HL-60/S4 treated with retinoic acid at 250 ng/mL for 4 days and 3 days (cell line): ENCODE results near the gene JMJD6.
"Not testable (repeated sequence)": the region's sequence is repeated elsewhere in the genome, so short reads cannot be mapped to it uniquely, and the experiment has no call there.

ENCODE experiments used
- in situ Hi-C: fragments of 300-500 bp; cut with MboI; formaldehyde crosslinking; loops from 2 replicates; pipeline ENCODE4 v1.7.0; 2022; ENCODE audit warnings: low sequenced_read_pairs

The JMJD6 gene

GRCh38 chr17:76726231-76726775, at the start of gene JMJD6:
Gene JMJD6 (minus strand): TSS chr17:76726606. CDS start chr17:76726475, 131 bp downstream.
- in situ Hi-C loops = no loop called here

DNA sequence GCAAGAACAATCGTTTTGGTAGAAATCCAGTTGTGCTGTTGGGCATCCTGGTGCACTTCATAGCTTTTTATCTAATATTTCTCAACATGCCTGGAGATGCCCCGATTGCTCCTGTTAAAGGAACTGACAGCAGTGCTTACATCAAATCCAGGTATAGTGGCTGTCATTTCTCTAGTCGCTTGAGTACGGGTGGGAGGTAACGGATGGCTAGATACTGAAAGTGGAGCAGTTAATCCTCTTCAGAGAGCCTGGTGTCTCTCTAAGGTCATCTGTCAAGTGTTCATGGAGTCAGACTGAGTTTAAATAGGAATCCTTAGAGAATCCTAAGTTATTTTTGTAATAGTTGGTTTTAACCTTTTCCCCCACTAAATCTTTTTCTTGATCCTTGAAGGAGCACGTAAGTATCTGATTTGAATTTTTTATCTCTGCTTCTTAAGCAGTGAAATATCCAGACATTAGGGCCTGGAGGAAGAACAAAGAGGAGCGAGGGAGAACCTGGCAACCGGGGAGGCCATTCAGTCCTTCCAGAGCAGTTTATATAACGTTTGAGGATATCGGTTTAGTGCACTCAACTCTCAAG, 48.7 kb upstream of the JMJD6 start:
- in situ Hi-C loops = no loop called here

- in situ Hi-C loops = no loop called here
These were observed 46.6 kb upstream of the JMJD6 start for GRCh38 chr17:76772842-76773525.

- in situ Hi-C loops = no loop called here
These were observed 32.2 kb upstream of the JMJD6 start for GRCh38 chr17:76758570-76758969.

GRCh38 chr17:76757256-76757655, 30.9 kb upstream of the JMJD6 start:
- in situ Hi-C loops = no loop called here

DNA sequence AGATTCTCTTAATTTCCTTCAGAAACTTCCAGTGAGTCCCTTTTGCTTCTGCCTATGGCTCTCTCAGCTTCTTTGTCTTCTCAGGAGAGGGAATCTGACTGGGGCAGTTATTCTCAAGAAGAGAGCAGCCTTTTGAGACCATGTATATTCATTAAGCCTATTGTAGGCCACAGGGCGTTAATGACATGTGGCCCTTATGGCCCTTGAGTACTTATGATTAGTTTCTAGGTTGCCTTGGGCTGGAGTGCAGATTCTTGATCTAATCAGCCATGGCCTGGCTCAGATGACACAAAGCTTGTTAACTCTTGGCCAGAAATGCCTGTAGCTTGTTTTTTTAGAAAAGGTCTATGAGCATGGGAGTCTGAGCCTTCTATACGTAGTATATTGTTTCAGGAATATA, 28.9 kb upstream of the JMJD6 start:
- in situ Hi-C loops = no loop called here

DNA sequence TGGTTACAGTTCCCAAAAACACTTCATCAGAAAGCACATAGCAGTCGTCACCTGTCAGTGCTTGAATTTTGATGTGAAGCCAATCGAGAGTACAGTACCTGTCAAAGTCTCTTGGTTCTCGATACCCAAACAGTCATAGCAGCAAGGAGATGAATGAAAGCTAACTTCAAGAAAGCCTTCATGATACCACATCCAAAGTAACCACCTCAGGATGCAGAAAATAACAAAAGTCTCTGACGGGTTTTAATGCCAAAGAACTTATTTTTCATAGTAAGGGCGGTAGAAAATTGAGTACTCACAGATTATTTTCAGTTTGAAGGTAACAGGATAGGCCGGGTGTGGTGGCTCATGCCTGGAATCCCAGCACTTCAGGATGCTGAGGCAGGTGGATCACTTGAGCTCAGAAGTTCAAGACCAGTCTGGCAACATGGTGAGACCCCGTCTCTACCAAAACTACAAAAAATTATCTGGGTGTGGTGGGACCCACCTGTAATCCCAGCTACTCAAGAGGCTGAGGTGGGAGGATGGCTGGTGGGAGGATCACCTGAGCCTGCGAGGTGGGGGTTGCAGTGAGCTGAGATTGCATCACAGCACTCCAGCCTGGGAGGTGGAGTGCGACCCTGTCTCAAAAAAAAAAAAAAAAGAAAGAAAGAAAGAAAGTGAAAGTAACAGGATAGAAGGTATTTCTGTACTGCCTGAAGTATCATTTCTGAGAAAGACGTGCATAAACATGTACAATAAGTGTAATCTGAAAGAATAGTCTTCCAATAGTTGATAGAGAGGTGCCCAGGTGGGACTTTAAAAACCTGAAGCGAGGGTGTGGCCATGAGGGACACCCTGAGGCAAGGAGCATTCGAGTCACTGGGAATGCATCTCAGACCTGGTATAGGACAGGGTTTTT, 26.9 kb upstream of the JMJD6 start:
- in situ Hi-C loops = no loop called here

GRCh38 chr17:76752006-76752405, 25.6 kb upstream of the JMJD6 start:
- in situ Hi-C loops = no loop called here

DNA sequence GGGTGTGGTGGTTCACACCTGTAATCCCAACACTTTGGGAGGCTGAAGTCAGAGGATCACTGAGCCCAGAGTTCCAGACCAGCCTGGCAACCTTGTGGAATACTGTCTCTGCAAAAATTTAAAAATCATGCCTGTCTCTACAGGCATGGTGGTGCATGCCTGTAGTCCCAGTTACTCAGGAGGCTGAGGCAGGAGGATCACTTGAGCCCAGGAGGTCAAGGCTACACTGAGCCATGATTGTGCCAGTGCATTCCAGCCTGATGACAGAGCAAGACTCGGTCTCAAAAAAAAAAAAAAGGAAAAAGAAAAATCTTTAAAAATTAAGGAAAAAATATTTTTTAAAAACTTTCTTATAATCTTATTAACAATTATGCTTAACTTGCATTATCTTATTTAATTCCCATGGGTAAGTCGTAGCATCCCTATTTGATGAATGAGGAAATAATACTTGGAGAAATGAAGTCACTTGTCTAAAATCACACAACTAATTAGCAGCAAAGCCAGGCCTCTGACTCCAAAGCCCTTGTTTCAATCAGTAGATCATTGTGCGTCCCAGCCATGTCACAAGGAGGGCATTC, 25.1 kb upstream of the JMJD6 start:
- in situ Hi-C loops = no loop called here

GRCh38 chr17:76748657-76749056, 22.3 kb upstream of the JMJD6 start:
- in situ Hi-C loops = no loop called here

GRCh38 chr17:76747716-76748363, 21.4 kb upstream of the JMJD6 start:
- in situ Hi-C loops = no loop called here

GRCh38 chr17:76745785-76746184, 19.4 kb upstream of the JMJD6 start:
- in situ Hi-C loops = not testable (repeated sequence)

GRCh38 chr17:76744747-76745146, 18.3 kb upstream of the JMJD6 start:
- in situ Hi-C loops = no loop called here

- in situ Hi-C loops = no loop called here
These were observed 16.6 kb upstream of the JMJD6 start for GRCh38 chr17:76742958-76743357.

DNA sequence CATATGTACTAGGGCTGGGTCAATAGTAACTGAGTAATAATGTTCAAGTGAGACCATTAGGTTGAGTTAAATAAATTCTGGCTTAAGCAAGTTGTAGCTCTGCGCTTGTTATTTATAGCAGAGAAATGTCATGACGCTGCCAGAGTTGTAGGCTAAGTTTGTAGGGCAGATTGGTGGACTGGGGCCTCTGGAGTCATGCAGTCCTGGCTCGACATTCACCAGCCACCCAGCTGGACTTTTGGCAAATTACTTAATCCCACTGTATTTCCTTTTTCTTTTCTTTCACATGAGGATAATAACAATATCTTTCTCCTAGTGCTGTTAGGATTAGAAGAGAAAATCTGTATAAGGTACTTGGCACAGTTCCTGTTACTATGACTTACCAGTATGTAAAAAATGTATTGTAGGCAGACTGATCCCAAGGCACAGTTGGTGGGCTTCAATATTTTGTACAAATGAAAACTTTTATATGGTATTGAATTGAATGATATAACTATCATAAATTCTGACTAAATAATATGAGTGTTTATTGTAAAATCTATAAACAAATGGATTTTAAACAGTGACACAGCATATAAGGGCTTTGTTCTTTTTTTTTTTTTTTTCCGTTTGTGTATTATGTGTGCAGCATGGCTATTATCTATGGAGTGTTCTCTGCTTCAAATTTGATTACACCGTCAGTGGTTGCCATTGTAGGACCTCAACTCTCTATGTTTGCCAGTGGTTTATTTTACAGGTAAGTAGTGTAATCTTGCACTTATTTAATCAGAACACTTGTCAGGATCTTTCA, 14.1 kb upstream of the JMJD6 start:
- in situ Hi-C loops = no loop called here

DNA sequence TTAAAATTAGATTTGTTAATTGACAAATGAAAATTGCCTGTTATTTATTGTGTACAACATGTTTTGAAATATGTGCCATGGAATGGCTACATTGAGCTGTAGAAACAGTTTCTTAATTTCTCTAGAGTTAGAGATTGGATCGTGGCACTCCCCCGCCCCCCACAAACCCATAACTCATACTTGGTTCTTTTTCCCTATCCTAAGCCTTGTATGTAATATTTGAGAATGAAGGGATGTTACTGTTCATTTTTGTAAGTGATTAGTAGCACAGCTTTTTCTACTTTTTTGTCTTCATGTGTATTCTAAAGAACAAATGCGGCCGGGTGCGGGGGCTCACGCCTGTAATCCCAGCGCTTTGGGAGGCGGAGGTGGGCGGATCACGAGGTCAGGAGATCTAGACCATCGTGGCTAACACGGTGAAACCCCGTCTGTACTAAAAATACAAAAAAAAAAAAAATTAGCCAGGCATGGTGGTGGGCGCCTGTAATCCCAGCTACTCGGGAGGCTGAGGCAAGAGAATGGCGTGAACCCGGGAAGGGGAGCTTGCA, 13.2 kb upstream of the JMJD6 start:
- in situ Hi-C loops = not testable (repeated sequence)

- in situ Hi-C loops = no loop called here
These were observed 12.1 kb upstream of the JMJD6 start for GRCh38 chr17:76738468-76738850.

DNA sequence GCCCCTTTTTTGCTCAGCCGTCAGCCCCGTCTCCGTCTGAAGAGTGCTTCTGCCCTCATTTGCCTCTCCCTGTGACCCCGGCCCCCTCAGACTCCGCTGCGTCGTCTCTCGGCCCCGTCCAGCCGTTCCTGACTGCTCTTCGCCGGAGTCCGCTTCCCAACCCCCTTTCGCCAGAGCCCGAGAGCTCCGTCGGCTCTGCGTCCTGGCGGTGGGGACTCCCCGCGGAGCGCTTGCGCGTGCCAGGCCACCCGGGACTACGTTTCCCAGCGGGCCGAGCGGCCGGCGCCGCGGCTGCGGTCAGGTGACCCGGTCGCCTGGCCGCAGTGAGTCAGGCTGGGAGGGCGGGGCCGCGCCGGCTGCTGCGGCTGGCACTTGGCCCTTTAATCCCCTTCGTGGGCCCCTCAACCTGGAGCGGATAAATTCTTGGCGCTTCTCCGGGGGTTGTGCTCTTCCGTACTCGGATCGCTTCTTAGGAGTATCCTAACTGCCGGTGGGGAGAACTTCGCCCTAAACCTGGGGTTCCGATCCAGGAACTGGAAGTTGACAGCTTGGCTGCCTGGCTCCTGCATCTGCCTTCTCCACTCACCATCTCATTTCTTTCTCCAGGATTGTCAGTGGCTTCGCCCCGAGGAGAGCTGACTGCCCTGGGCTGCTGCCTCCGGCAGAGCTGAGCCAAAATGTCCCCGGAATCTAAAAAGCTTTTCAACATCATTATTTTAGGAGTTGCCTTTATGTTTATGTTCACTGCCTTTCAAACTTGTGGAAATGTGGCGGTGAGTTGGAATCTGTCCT, 11.5 kb upstream of the JMJD6 start, which contains the start of gene MFSD11:
TSS of gene MFSD11 (plus strand) at position 444 of the 792 bp plus-strand sequence. CDS start at position 678, 234 bp downstream.
- in situ Hi-C loops = no loop called here
